Measurements from ENCODE around the gene AKAP9. TPM values are rescaled to one million over a fixed set of nuclear protein-coding genes. Genes with fewer than 3 reads are reported as not detected.

AKAP9 gene
- total and polyA plus RNA-seq, 4 donors = 11.4 to 203 (median 40.0) TPM

GRCh38 chr7:92158660-92159575 is 218.3 kb downstream of the AKAP9 start:
- Histone ChIP-seq H3K4me1 (ENCODE audit: control insufficient read depth in 5 of 5, insufficient read depth in 5 of 5, low read length in 5 of 5) (no peaks in the 10 kb centered on the region), H3K9me3 (ENCODE audit: control insufficient read depth in 4 of 4, insufficient read depth in 3 of 4, low read length in 3 of 4) (no peaks in the 10 kb centered on the region), H3K27me3 (ENCODE audit: control insufficient read depth in 3 of 3, insufficient read depth in 3 of 3, low read length in 2 of 3) (no peaks in the 10 kb centered on the region), H3K27ac (ENCODE audit: low read depth in 1 of 2, low read length in 1 of 2) (no peak overlapping the region), H3K36me3 (ENCODE audit: control insufficient read depth in 4 of 4, insufficient read depth in 4 of 4, low read length in 4 of 4) (no peaks in the 10 kb centered on the region), H3K4me3 (no peak overlapping the region), H3K9ac (ENCODE audit: insufficient read depth in 1 of 2, low read length in 2 of 2) (no peak overlapping the region)
- DNase-seq = no peak
- ATAC-seq (ENCODE audit: insufficient read depth, low FRiP score) = no peak
- no peak for TF ChIP-seq CTCF (IDR thresholded peaks at IDR 0.05; ENCODE audit: control extremely low read depth, extremely low read depth)
- WGBS, 2 donors = 93% methylated on average over 3 of the region's 3 CpGs

Other genes starting within 250 kb of the AKAP9 start
- gene MTERF1, start 60.2 kb upstream of the AKAP9 start, total RNA-seq = 10 to 100 TPM; 11.5 to 19.3 TPM
- gene MTERF1, start 60.2 kb upstream of the AKAP9 start, polyA plus RNA-seq = 1 to 10 TPM; 5.5 to 7.2 TPM
- 100 to 1,000 TPM; 160 to 211 TPM for gene CYP51A1, start 193.6 kb downstream of the AKAP9 start, total RNA-seq
- 10 to 100 TPM; 49.8 to 74.3 TPM for gene CYP51A1, start 193.6 kb downstream of the AKAP9 start, polyA plus RNA-seq
- under 1 TPM; 0.06 to 0.63 TPM for gene LRRD1, start 238.3 kb downstream of the AKAP9 start, total RNA-seq
- gene LRRD1, start 238.3 kb downstream of the AKAP9 start, polyA plus RNA-seq = under 1 TPM in 1 of 2 donors, not detected in 1; 0.06 TPM